Stromal cell of bone marrow (primary cell): Measurements from ENCODE around the gene CTBS.
"Not testable (repeated sequence)": the region's sequence is repeated elsewhere in the genome, so short reads cannot be mapped to it uniquely, and the experiment has no call there.

ENCODE experiments used
- DNase-seq: peaks from one replicate; pipeline ENCODE4 v3.0.0-alpha.2; 2012; ENCODE audit warnings: low read depth

Gene CTBS

DNA sequence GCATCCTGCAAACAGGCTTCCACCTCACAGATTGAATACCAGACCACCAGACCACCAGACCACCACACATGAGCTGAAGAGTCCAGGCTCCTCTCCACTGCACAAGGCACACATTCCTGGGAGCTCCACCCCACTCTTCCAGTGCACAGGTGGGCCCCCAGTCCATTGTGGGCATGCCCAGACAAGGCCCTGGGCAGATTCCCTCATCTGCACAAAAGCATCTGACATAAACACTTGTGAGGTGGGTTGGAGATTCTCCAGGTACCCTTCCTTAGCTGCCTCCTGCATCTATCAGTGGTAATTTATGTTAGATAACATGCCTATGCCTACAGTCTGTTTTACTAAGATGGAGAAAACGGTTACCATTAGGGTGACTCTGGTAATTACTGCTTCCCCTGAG is 11.6 kb upstream of the CTBS start:
- DNase-seq = no peak

- DNase-seq = no peak
Observed at GRCh38 chr1:84584126-84584525, 9.9 kb upstream of the CTBS start.

- no peak for DNase-seq
Observed at GRCh38 chr1:84583648-84584047, 9.4 kb upstream of the CTBS start.

DNA sequence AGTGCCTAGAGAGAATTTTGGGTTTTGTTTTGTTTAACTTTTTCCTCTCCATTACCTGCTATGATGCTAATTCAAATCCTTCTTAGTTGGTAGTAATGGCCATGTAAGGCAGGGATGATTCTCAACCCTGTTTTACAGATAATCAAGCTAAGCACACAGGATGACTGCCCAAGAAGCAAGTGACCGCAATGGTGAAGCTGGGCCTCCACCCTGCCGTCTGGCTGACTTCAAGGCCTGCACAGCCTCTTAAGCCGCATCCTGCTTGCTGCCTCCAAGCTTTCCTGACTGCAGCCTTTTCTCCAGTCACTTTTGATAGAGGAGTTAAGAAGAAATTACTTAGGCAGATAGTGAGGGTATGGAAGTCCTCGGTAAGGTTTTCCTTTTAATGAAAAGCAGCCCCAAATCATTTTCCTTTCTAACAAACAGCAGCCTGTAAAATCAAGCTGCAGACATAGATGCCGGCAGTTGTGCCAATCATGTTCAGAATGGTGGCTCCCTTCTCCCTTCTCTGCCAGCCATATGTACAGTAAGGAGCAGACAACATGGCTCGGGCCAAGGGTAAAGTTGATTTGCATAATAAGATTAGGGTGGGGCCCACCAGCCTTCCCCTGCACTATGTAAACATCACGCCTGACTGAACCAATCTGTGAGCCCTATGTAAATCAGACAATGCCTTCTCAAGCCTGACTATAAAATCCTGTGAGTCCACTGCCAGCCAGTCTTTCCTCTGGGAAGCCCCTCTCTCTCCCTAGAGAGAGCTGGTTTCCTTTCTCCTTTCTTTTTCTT is 8.8 kb upstream of the CTBS start:
- no peak for DNase-seq

DNA sequence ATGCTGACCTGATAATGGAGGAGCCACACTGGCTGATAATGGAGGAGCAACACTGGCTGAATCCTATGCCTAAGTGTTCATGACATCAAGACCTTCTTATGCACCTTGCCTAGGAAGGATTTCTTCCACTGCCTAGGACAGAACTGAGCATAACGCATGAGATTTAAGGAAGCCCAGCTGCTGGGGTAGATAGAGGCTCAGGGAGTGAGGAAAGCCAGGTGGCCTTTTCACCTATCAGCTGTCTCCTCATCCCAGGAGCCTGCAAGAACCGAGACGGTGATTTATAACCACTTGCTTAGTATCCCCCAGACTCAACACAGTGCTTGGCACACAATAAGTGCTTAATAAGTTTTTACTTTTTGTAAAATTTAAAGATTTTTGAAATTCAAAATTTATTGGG is 7.4 kb upstream of the CTBS start:
- DNase-seq = no peak

- DNase-seq = no peak
Observed at GRCh38 chr1:84574936-84575335, 696 bp upstream of the CTBS start.

- no peak for DNase-seq
Observed at GRCh38 chr1:84573481-84573966, 716 bp downstream of the CTBS start.

GRCh38 chr1:84571150-84571535 is 3.1 kb downstream of the CTBS start:
- peak; percentile 23 for DNase-seq

DNA sequence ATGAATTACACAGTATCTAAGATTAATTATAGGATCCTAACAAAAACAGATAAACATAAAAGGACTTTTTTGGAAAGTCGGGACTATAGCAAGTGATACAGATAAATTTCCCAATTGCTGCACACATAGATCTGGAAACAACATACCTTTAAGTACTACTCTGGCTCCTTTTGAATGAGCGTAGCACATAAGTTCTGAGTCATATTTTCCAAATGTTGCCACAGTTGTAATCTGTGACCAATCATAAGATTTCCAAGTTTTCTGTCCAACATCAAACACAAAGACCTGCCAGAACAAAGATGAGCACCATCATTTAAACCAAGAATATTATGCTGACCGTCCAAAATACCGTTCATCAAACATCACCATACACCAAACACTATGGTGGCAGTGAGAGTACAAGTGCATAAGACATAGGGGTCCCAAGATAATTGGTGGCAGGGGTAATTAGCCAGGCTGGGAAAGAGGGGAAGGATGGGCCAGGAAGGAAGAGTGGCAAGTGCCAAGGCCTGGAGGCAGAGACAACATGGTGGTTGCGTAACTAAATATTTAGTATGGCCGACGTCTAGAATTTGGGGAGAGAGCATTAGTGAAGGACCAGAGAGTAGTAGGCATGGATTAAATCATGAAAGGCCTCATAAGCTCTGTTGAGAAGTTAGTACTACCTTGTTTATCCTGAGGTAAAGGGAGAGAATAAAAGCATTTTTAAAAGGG is 3.6 kb downstream of the CTBS start:
- peak; percentile 22 for DNase-seq

GRCh38 chr1:84569216-84569615 is 5.0 kb downstream of the CTBS start:
- no peak for DNase-seq

GRCh38 chr1:84550826-84551225 is 23.4 kb downstream of the CTBS start:
- no peak for DNase-seq

DNA sequence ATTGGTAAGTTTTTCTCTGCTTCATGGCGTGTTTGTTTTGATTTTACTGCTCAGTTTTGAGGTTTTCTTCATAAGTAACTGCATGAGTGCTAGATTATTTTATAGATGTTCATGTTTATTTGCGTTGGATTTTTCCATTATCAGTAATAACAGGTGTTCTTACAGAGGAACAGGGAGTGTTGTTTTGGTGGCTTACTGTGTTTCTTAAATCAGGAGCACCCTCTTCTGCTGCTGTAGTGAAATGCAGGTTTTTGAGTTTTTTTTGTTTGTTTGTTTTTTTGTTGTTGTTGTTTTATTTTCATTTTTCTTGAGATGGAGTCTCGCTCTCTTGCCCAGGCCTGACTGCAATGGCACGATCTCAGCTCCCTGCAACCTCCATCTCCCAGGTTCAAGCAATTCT is 32.6 kb downstream of the CTBS start:
- no peak for DNase-seq

DNA sequence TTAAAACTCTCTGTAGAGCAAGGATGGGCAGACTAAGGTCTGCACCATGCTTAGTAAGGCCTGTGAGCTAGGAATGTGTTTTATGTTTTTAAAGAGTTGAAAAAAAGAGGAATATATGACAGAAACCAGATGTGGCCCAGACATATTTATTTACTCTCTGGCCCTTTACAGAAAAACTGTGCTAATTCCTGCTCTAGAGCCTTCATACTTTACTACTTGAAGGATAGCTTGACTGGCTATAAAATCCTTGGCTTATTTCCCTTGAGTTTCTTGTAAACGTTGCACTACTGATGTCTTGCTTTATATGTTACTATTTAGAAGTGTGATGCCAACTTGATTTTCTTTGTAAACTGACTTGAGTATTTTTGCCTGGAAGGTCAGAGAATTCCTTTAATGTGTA is 33.5 kb downstream of the CTBS start:
- no peak for DNase-seq

DNA sequence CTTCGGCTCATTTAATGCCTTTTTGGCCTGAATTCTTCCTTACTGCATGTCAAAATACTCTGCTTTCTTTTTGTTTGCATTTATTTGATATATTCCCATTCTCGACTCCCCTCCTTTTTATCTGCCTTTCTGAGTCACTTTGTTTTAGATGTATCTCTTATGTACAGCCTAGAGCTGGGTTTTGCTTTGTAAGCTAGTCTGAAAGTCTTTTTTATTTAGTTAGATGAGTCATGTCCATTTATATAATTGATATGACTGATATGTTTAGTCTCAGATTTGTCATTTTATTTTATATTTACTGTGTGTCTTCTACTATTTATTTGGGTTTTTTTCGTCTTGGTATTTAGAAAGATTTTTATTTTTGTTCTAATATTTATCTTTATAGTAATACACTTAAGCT is 34.3 kb downstream of the CTBS start:
- DNase-seq = peak; percentile 11

DNA sequence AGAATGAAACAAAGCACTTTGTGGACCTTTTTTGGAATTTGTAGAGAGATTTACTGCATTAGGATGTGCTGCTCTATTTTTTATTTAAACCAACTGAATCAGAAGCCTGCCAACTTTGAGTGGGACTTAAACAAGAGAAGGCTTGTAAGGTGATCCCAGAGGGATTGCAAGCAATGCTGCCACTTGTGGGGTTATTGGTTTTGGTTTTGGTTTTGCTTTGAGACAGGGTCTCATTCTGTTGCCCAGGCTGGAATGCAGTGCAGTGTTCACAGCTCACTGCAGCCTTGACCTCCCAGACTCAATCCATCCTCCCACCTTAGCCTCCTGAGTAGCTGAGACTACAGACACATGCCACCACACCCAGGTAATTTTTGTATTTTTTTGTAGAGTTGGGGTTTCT is 35.6 kb downstream of the CTBS start:
- no peak for DNase-seq

- DNase-seq = no peak
Observed at GRCh38 chr1:84525779-84526178, 48.5 kb downstream of the CTBS start.

DNA sequence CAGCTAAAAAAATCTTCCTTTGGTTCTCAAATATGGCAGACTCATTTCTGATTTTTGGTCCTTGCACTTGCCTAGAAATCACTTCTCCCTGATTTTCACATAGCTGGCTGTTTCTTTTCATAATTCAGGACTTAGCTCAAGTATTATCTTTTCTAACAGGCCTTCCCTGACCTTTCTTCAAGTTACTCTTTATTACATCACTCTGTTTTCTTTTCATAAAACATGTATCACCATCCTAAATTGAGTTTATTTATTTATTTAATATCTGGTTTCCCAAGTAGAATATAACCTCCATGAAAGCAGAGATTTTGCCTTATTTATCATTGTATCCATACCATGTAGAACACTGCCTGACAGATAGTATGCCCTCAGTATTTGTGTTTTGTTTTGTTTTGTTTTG is 49.6 kb downstream of the CTBS start:
- no peak for DNase-seq

DNA sequence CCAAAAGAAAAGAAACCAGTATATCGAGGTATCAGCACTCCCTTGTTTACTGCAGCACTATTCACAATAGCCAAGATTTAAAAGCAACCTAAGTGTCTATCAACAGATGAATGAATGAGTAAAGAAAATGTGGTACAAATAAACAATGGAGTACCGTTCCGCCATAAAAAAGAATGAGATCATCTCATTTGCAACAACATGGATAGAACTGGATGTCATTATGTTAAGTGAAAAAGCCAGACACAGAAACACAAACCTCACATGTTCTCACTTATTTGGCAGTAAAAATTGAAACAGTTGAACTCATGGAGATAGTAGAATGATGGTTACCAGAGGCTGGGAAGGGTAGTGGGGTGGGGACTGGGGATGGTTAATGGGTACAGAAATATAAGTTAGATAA is 63.6 kb downstream of the CTBS start:
- no peak for DNase-seq

DNA sequence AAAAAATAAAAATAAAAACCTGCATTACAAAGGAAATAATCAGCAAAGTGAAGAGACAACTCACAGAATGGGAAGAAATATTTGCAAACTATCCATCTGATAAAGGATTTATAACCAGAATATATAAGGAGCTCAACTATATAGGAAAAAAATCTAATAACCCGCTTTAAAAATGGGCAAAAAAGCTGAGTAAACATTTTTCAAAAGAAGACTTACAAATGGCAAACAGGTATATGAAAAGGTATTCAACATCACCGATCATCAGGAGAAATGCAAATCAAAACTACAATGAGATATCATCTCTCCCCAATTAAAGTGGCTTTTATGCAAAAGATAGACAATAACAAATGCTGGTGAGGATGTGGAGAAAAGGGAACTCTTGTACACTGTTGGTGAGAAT is 64.1 kb downstream of the CTBS start:
- no peak for DNase-seq

GRCh38 chr1:84509029-84509428 is 65.2 kb downstream of the CTBS start:
- DNase-seq = no peak

GRCh38 chr1:84508510-84508909 is 65.7 kb downstream of the CTBS start:
- no peak for DNase-seq

- not testable (repeated sequence) for DNase-seq
Observed at GRCh38 chr1:84507887-84508286, 66.4 kb downstream of the CTBS start.

- DNase-seq = no peak
Observed at GRCh38 chr1:84506729-84507453, 67.3 kb downstream of the CTBS start.
